Hepatocyte (in vitro differentiated cells): Measurements from ENCODE around the gene ACTL7A.

Experiments used
- CTCF ChIP-seq: fragments of 200-600 bp; sonication (generic); IDR thresholded peaks from 2 replicates; pipeline ENCODE4 v1.5.1; 2016; ENCODE audit warnings: antibody characterized with exemption, mild to moderate bottlenecking; ENCODE audit not compliant: poor library complexity
- EZH2 ChIP-seq: fragments of 200-600 bp; sonication (generic); IDR thresholded peaks from 2 replicates; pipeline ENCODE4 v1.6.1; 2016; ENCODE audit warnings: antibody characterized with exemption, mild to moderate bottlenecking, borderline replicate concordance

GRCh38 chr9:108910402-108910801 is 48.3 kb downstream of the ACTL7A start:
- TF ChIP-seq CTCF (no peak), EZH2 (no peak)
